ENCODE data around the gene MAB21L1. TPM values are rescaled to one million over a fixed set of nuclear protein-coding genes. Genes with fewer than 3 reads are reported as not detected.

The MAB21L1 gene
- total RNA-seq, 4 donors from 2014 or later, result 0.48 to 3.7 (median 0.57) TPM

- Histone ChIP-seq H3K27me3 (no peaks in the 10 kb centered on the region), H3K36me3 (no peaks in the 10 kb centered on the region), H3K9me3 (no peaks in the 10 kb centered on the region), H3K4me1 (no peaks in the 10 kb centered on the region), H3K4me3 (no peak overlapping the region), H3K27ac (no peak overlapping the region)
- TF ChIP-seq EP300 (IDR thresholded peaks at IDR 0.05; ENCODE audit: low read depth), result no peak
- TF ChIP-seq, protein P1, sequence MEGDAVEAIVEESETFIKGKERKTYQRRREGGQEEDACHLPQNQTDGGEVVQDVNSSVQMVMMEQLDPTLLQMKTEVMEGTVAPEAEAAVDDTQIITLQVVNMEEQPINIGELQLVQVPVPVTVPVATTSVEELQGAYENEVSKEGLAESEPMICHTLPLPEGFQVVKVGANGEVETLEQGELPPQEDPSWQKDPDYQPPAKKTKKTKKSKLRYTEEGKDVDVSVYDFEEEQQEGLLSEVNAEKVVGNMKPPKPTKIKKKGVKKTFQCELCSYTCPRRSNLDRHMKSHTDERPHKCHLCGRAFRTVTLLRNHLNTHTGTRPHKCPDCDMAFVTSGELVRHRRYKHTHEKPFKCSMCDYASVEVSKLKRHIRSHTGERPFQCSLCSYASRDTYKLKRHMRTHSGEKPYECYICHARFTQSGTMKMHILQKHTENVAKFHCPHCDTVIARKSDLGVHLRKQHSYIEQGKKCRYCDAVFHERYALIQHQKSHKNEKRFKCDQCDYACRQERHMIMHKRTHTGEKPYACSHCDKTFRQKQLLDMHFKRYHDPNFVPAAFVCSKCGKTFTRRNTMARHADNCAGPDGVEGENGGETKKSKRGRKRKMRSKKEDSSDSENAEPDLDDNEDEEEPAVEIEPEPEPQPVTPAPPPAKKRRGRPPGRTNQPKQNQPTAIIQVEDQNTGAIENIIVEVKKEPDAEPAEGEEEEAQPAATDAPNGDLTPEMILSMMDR (IDR thresholded peaks at IDR 0.05), result no peak
- no peak for TF ChIP-seq POLR2AphosphoS5 (IDR thresholded peaks at IDR 0.05)
- no peak for TF ChIP-seq POLR2A (IDR thresholded peaks at IDR 0.05)
- 85% methylated on average over 3 of the region's 3 CpGs for WGBS, 2 donors (ENCODE audit: low coverage in 1 of 2)
- no peak for DNase-seq
- in situ Hi-C loops (cut with MboI; ENCODE audit: low pct_ligation_motif_present in 1 of 4, low pct_unique_long_range_greater_than_20kb in 1 of 4, low sequenced_read_pairs in 3 of 4), result no loop called here
- intact Hi-C loops (cut with DNase I; ENCODE audit: low total_unique reads), result no loop called here
These were observed 7.3 kb upstream of the MAB21L1 start for GRCh38 chr13:35483761-35484160.

DNA sequence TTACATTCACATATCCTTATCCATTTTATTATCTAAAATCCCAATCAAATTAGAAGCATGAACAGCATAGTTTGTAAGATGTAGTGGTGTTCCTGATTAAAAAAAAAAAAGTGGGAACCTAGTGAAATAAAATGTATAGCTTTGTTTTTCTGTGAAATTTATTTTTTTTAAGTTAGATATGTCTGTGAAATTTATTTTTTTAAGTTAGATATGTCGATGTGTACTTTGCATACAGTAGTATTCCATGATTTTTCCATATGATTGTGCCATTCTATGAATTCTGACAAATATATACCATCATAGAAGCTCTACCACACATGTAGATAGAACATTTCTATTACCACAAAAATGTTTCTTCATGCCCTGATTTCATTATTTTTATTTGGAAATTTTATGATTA is 6.0 kb upstream of the MAB21L1 start:
- 57 to 73% methylated on average over 1 of the region's 1 CpG for WGBS, 2 donors (ENCODE audit: low coverage in 1 of 2)

DNA sequence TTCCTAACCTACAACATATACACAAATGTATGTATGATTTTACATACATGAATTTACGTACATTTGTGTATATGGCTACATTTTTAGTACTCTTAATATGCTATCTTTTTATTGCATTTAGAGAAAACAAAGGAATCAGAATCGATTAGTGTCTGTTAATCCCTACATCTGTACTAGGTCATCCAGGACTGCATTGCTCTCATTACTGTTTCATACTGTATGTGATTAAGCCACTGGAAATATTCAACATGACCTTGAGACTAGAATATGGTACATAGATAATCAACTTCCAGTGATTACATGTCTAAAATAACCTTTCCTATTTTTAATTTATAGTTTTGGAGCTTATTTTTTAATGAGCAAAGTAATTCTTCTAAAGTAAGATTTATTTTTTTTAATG is 5.3 kb upstream of the MAB21L1 start:
- TF ChIP-seq POLR2A (IDR thresholded peaks at IDR 0.05), result no peak
- TF ChIP-seq, protein P1 (IDR thresholded peaks at IDR 0.05), result no peak
- no peak for TF ChIP-seq EP300 (IDR thresholded peaks at IDR 0.05; ENCODE audit: low read depth)
- no peak for TF ChIP-seq POLR2AphosphoS5 (IDR thresholded peaks at IDR 0.05)

More for the DNA sequence above, 6.0 kb upstream of the MAB21L1 start:
- Histone ChIP-seq H3K4me3 (no peak overlapping the region), H3K27ac (no peak overlapping the region), H3K36me3 (no peaks in the 10 kb centered on the region), H3K4me1 (no peaks in the 10 kb centered on the region), H3K27me3 (peaks cover 12% of the 10 kb centered on the region), H3K9me3 (no peaks in the 10 kb centered on the region)
- intact Hi-C loops (cut with DNase I; ENCODE audit: low total_unique reads) (no loop called here), in situ Hi-C loops (cut with MboI; ENCODE audit: low pct_ligation_motif_present in 1 of 4, low pct_unique_long_range_greater_than_20kb in 1 of 4, low sequenced_read_pairs in 3 of 4) (no loop called here)
- no peak for TF ChIP-seq EP300 (IDR thresholded peaks at IDR 0.05; ENCODE audit: low read depth)
- TF ChIP-seq, protein P1 (IDR thresholded peaks at IDR 0.05), result no peak
- TF ChIP-seq POLR2AphosphoS5 (IDR thresholded peaks at IDR 0.05), result no peak
- DNase-seq, result no peak

DNA sequence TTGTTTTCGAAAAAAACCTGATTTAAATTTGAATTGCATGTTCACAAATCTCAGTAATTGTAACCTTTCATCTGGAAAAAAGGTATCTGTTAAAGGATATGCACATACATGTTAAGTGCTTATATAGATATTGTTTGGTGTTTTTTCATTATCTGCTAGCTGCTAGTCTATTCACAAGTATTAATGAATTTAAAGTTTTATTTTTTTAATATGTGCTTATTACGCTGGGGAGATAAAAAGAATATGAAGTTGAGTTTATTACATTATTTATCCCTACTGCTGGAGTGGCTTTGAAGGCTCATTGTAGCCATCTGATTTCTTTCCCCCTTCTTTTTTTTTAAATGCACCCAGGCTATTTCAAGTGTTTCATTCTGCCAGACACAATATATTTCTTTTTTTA is 3.9 kb upstream of the MAB21L1 start:
- H3K27me3 ChIP-seq, result peaks cover 34% of the 10 kb centered on the region
- no peak for DNase-seq
- in situ Hi-C loops (cut with MboI; ENCODE audit: low pct_ligation_motif_present in 1 of 4, low pct_unique_long_range_greater_than_20kb in 1 of 4, low sequenced_read_pairs in 3 of 4) (no loop called here), intact Hi-C loops (cut with DNase I; ENCODE audit: low total_unique reads) (no loop called here)
- H3K36me3 ChIP-seq, result no peaks in the 10 kb centered on the region
- TF ChIP-seq POLR2A (IDR thresholded peaks at IDR 0.05) (no peak), POLR2AphosphoS5 (IDR thresholded peaks at IDR 0.05) (no peak), EP300 (IDR thresholded peaks at IDR 0.05; ENCODE audit: low read depth) (no peak)
- TF ChIP-seq, protein P1 (IDR thresholded peaks at IDR 0.05), result no peak
- no peaks in the 10 kb centered on the region for H3K4me1 ChIP-seq
- H3K9me3 ChIP-seq, result no peaks in the 10 kb centered on the region
- 81 to 91% methylated on average over 2 of the region's 2 CpGs for WGBS, 2 donors (ENCODE audit: low coverage in 1 of 2)
- no peak overlapping the region for H3K27ac ChIP-seq
- no peak overlapping the region for H3K4me3 ChIP-seq

More for the DNA sequence above, 5.3 kb upstream of the MAB21L1 start:
- intact Hi-C loops (cut with DNase I; ENCODE audit: low total_unique reads), result no loop called here
- H3K9me3 ChIP-seq, result no peaks in the 10 kb centered on the region
- 70 to 83% methylated on average over 2 of the region's 2 CpGs for WGBS, 2 donors (ENCODE audit: low coverage in 1 of 2)
- peaks cover 20% of the 10 kb centered on the region for H3K27me3 ChIP-seq
- no peak for DNase-seq
- no peaks in the 10 kb centered on the region for H3K4me1 ChIP-seq
- H3K4me3 ChIP-seq, result no peak overlapping the region
- H3K36me3 ChIP-seq, result no peaks in the 10 kb centered on the region
- H3K27ac ChIP-seq, result no peak overlapping the region
- in situ Hi-C loops (cut with MboI; ENCODE audit: low pct_ligation_motif_present in 1 of 4, low pct_unique_long_range_greater_than_20kb in 1 of 4, low sequenced_read_pairs in 3 of 4), result no loop called here

Data from transverse colon (tissue), 4 donors.